ENCODE measurements around the gene CRBN.
A peak's percentile ranks its signal among the peaks of the same experiment; 100 is the strongest.

CRBN gene

DNA sequence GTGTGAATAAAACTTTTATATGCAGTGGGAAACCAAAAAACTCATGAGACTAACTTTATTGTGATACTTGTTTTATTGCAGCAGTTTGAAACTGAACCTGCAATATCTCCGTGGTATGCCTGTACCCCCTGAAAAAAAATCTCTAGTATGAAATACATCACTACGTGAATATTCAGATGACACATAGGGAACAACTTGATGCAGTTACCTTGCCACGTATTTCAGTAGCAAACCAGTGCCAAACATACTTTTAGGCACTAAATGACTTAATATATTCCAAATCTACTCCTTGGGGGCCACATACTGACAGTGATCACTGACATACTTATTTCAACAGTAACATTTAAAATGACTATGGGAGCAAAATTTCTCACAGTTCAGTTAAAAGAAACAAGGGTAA is 13.8 kb downstream of the CRBN start:
- DNase-seq = no peak

- no peak for DNase-seq
Measured at GRCh38 chr3:3165241-3165640, 14.2 kb downstream of the CRBN start.

DNA sequence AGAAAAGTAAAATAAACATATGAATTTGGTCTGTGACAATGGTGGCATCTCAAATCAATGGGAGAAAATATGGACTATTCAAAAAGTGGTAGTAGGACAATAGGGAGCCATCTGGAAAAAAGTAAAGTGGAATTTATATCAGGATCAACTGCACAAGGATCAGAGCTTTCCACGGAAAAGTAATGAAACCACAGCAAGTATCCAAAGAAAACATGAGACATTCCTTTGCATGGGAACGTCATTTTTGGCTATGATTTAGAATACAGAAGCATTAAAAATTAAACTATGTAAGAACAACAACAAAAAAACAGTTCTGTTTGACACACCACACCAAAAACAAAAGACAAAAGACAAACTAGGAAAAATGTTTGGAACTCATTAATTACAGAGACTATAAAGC is 18.7 kb downstream of the CRBN start:
- no peak for DNase-seq

DNA sequence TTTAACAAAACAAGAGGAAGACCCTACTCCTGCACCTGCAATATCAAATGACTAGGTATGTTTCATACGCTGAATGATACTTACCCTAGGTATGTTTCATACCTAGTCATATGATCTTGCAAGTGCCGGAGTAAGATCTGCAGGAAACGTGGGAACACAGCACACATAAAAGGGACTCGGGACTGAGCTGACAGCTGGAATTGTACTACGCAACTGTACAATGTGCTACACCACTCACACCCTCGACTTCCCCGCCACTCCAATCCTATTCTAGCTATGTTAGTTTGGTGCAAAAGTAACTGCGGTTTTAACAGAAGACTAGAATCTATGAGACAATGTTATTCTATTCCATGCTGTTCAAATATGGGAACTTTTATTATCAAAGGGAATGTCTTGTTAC is 22.0 kb downstream of the CRBN start:
- DNase-seq = no peak

GRCh38 chr3:3154879-3155610 is 24.4 kb downstream of the CRBN start:
- no peak for DNase-seq

GRCh38 chr3:3151513-3151912 is 28.0 kb downstream of the CRBN start:
- no peak for DNase-seq

DNA sequence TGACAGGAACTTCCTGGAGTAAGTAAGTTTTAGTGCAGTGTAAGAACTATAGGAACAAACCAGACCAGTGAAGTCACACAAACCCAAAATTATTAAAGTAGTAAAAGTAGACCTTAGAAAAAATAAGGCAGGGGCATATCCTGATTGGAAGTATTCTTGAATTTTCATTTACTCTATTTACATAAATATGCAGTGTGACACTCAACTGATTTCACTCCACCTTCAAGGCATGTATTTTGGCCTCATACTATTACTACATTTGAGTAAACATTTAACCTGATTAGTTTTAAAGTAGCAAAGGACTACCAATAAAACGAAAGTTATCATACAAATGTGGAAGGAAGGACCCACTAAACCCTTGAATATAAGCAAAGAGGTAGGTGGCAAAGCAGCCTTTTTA is 29.9 kb downstream of the CRBN start:
- DNase-seq = no peak

DNA sequence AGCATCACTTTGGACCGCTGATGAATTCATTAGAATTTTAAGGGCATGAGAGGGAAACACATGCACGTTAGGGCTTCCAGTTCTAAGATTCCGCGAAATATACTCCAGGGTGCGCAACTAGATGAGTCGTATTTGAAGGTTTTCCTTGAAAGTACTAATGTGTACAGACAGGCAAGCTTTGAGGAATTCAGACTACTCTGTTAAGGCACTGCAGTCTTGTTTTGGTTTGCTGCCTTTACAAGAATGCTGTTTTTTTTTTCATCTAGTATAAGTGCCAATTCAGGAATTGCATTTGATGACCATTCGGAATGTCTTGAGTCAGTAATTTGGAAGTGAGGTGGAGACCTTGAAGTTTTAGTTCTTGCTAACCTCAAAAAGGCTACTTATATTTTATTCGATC is 33.7 kb downstream of the CRBN start:
- no peak for DNase-seq

GRCh38 chr3:3141939-3142338 is 37.6 kb downstream of the CRBN start:
- no peak for DNase-seq

- DNase-seq = no peak
Measured at GRCh38 chr3:3137526-3137925, 42.0 kb downstream of the CRBN start.

DNA sequence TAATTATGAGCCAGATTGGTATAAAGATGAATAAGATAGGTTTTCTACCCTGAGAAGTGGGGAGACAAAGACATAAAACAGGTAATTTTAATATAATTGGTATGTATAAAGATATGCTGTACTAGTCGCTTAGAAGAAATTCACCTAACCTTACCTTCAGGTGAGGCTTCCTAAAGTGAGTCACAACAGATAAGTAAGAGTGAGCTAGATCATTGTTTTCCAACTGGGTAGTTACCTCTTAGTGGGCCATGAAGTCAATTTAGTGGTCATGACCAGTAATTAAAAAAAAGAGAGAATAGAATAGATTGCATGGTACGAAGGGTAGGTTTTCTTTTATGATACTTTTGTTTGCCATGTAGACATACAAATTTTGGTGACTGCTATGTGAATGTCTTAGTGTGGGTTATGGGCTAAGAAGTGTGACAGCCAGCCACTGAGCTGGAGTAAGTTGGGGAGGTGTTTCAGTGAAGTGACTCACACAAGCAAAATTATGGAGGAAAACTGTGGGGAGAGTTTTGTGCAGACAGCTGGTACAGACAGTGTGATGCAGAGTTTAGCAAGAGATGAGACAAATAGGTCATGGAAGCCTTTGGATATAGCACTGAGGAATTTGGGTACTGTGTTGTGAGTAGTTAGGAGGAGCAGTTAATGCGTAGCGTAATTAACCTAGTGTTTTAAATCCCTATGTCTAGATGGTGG is 44.6 kb downstream of the CRBN start:
- no peak for DNase-seq

- no peak for DNase-seq
Measured at GRCh38 chr3:3133500-3133899, 46.0 kb downstream of the CRBN start.

- no peak for DNase-seq
Measured at GRCh38 chr3:3129579-3129978, 49.9 kb downstream of the CRBN start.

GRCh38 chr3:3127432-3128010 is 52.0 kb downstream of the CRBN start:
- no peak for DNase-seq

DNA sequence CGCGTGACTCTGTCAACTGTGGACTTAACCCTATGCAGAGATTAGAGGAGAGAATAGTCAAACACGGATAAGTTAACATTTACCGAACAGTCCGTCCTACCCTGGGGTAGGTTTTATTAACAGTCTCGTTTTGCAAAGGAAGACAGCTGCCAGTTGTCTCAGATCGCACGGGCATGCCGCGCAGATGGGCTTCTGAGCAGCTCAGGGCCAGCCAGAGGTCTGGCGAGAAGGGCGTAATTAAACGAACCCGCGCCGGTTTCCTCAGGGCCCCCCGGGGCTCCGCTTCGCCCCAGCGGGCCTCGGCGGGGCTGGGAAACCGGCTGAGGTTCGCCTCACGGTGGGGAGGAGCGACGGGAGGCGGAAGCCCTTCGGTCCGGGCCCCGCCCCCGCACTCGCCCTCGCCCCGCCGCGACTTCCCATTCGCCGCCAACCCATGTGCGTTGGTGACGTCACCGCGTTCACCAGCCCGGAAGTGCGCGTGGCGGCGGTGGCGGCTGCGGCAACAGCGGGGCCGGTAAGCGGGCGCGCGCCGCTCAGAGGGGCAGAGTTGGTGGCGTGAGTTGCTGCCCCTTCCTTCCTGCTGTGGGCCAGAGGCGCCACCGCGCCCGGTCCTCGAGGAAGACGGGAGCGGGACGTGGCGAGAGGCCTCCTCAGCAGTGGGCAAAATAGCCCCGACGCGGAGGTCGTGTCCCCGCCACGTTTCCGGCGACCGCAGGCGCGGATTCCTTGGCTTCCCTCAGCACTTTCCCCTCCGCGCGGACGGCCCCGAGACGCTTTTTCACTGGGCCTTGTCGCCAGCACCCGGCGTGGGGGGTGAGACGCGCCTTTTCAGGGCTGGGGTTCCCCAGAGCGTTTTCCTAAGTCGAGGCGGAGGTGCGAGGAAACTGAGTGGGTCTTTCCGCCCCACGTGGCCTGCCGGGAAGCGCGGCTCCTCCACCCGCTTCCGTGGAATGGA is 52.7 kb downstream of the CRBN start, which contains the start of gene TRNT1:
Gene TRNT1, plus strand, starts transcription at position 464 of the 955 bp plus-strand sequence. CDS start 2,101 bp downstream, outside the sequence.
- peak; percentile 4 for DNase-seq

DNA sequence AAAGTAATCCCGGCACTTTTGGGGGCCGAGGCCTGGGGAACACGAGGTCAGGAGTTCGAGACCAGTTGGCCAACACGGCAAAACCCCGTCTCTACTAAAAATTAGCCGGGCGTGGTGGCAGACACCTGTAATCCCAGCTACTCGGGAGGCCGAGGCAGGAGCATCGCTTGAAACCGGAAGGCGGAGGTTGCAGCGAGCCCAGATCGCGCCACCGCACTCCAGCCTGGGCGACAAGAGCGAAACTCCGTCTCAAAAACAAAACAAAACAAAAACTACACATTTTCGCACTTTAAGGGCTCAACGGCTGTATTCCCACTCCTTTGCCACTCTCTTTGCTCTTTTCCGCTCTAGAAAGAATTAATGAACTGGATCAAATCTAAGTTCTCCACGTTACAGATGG is 53.5 kb downstream of the CRBN start:
- DNase-seq = no peak

- DNase-seq = no peak
Measured at GRCh38 chr3:3119393-3119851, 60.1 kb downstream of the CRBN start.

GRCh38 chr3:3117651-3118050 is 61.8 kb downstream of the CRBN start:
- DNase-seq = no peak

- DNase-seq = no peak
Measured at GRCh38 chr3:3113042-3113709, 66.3 kb downstream of the CRBN start.

GRCh38 chr3:3110749-3111361 is 68.6 kb downstream of the CRBN start:
- no peak for DNase-seq

GRCh38 chr3:3110299-3110630 is 69.2 kb downstream of the CRBN start, which contains the start of gene IL5RA:
Gene IL5RA, minus strand, starts transcription at chr3:3110374. Its CDS starts 5,390 bp downstream, at chr3:3104984.
- DNase-seq = no peak

All from NCI-H1436 treated with DMSO at 0.1 percent for 48 hours (cell line).